Loucy (cell line): ENCODE data around the gene CPAMD8.
A peak's percentile ranks its signal among the peaks of the same experiment; 100 is the strongest.

ENCODE experiments used
- H2AFZ ChIP-seq: fragments of 200-600 bp; sonication (generic); 2 replicates; pipeline ENCODE4 v1.6.0; 2016; ENCODE audit warnings: antibody characterized with exemption, mild to moderate bottlenecking, low read length, moderate library complexity
- H3F3A ChIP-seq: fragments of 200-600 bp; 2 replicates; pipeline ENCODE4 v1.6.0; 2016; ENCODE audit warnings: antibody characterized with exemption, low read depth, mild to moderate bottlenecking
- H3K27me3 ChIP-seq: fragments of 200-600 bp; sonication (generic); 2 replicates; pipeline ENCODE4 v1.6.1; 2014; ENCODE audit warnings: low read length, mild to moderate bottlenecking; ENCODE audit not compliant: insufficient read depth, poor library complexity, severe bottlenecking
- H3K36me3 ChIP-seq: fragments of 200-600 bp; sonication (generic); 2 replicates; pipeline ENCODE4 v1.6.1; 2016; ENCODE audit warnings: low read length; ENCODE audit not compliant: insufficient read depth
- H3K4me1 ChIP-seq: fragments of 200-600 bp; sonication (generic); 2 replicates; pipeline ENCODE4 v1.5.1; 2014; ENCODE audit warnings: low read length, mild to moderate bottlenecking; ENCODE audit not compliant: insufficient read depth, poor library complexity, severe bottlenecking
- H3K4me2 ChIP-seq: fragments of 200-600 bp; sonication (generic); 2 replicates; pipeline ENCODE4 v1.6.0; 2014; ENCODE audit warnings: antibody characterized with exemption, low read length, low read depth, mild to moderate bottlenecking; ENCODE audit not compliant: poor library complexity, severe bottlenecking
- H3K4me3 ChIP-seq: fragments of 200-600 bp; sonication (generic); 2 replicates; pipeline ENCODE4 v1.5.1; 2014; ENCODE audit warnings: low read length, mild to moderate bottlenecking, mixed read lengths; ENCODE audit not compliant: poor library complexity, severe bottlenecking
- H3K79me2 ChIP-seq: fragments of 200-600 bp; sonication (generic); 2 replicates; pipeline ENCODE4 v1.6.1; 2014; ENCODE audit warnings: low read length; ENCODE audit not compliant: insufficient read depth
- H3K9ac ChIP-seq: fragments of 200-600 bp; sonication (generic); 2 replicates; pipeline ENCODE4 v1.6.0; 2014; ENCODE audit warnings: mild to moderate bottlenecking, low read depth, low read length, moderate library complexity; ENCODE audit not compliant: poor library complexity, severe bottlenecking
- H3K9me2 ChIP-seq: fragments of 200-600 bp; sonication (generic); replicated peaks from 2 replicates; pipeline ENCODE4 v1.6.1; 2016; ENCODE audit warnings: low read depth, low read length, mixed read lengths
- H3K9me3 ChIP-seq: fragments of 200-600 bp; sonication (generic); 2 replicates; pipeline ENCODE4 v1.6.1; 2014; ENCODE audit warnings: mild to moderate bottlenecking, antibody characterized with exemption, low read length, low read depth; ENCODE audit not compliant: insufficient read depth
- H4K20me1 ChIP-seq: fragments of 200-600 bp; sonication (generic); 2 replicates; pipeline ENCODE4 v1.6.0; 2014; ENCODE audit warnings: antibody characterized with exemption, low read length, mild to moderate bottlenecking; ENCODE audit not compliant: insufficient read depth, poor library complexity, severe bottlenecking
- EZH2phosphoT487 ChIP-seq: fragments of 200-600 bp; IDR thresholded peaks from 2 replicates; pipeline ENCODE4 v1.6.1; 2018; ENCODE audit warnings: antibody characterized with exemption, mild to moderate bottlenecking, moderate library complexity, borderline replicate concordance
- TF ChIP-seq, protein P1 (sequence below): fragments of 200-600 bp; sonication (generic); conservative IDR thresholded peaks from 2 replicates; pipeline ENCODE4 v1.5.1; 2014; ENCODE audit warnings: mild to moderate bottlenecking, antibody characterized with exemption, low read length

The CPAMD8 gene

DNA sequence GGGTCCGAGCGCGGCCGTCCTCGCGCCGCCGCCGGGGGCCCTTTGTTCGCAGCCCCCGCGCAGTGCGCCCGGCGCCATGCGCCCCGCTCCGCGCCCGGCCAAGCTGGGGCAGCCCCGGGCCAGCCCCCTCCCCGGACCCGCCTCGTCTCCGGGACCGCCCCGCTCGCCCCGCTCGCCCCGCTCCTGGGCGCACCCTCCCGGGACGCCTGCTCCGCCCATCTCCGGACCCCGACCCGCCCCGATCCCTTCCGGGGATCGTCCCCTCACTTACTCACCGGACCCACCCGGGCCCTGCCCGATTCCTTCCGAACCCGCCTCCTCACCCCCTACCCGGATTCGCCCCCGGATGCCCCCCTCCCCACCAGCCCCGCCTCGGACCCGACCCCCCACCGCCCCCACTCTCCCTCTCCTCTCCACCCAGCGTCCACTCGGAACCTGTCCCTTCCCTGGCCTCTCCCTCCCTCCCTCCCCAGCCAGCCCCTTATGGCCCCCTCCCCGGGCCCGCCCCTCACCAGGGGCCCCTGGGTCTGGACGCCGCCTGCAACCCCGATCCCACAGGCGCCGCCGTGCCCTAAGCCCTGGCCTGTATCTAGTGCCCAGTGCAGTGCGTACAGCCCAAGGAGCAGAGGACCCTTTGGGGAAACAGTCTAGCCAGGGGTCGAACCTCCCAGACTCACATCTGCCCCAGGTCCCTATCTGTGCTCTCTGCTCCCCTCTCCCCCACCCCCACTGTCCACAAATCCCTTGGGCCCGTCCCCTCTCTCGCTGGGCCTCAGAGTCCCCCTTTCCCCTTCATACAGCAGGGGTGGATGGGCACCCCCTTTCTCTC is at the start of gene CPAMD8:
Gene CPAMD8 (minus strand): TSS at position 105 of the 829 bp plus-strand sequence. CDS start 168 bp downstream, outside the sequence.
- Histone ChIP-seq H3K4me2 (no peak within 1 kb of the TSS), H3K27me3 (no peaks in the 10 kb centered on the region), H4K20me1 (no peaks in the 10 kb centered on the region), H3K36me3 (no peaks in the 10 kb centered on the region), H3K9me2 (no peaks in the 10 kb centered on the region), H3F3A (no peaks in the 10 kb centered on the region), H3K4me1 (no peaks in the 10 kb centered on the region), H3K9me3 (peaks cover 7% of the 10 kb centered on the region; the same call in 1 of the 2 replicates), H3K4me3 (no peak within 1 kb of the TSS), H2AFZ (no peak within 1 kb of the TSS), H3K79me2 (no peaks in the 10 kb centered on the region), H3K9ac (no peak within 1 kb of the TSS)
- TF ChIP-seq, protein P1, sequence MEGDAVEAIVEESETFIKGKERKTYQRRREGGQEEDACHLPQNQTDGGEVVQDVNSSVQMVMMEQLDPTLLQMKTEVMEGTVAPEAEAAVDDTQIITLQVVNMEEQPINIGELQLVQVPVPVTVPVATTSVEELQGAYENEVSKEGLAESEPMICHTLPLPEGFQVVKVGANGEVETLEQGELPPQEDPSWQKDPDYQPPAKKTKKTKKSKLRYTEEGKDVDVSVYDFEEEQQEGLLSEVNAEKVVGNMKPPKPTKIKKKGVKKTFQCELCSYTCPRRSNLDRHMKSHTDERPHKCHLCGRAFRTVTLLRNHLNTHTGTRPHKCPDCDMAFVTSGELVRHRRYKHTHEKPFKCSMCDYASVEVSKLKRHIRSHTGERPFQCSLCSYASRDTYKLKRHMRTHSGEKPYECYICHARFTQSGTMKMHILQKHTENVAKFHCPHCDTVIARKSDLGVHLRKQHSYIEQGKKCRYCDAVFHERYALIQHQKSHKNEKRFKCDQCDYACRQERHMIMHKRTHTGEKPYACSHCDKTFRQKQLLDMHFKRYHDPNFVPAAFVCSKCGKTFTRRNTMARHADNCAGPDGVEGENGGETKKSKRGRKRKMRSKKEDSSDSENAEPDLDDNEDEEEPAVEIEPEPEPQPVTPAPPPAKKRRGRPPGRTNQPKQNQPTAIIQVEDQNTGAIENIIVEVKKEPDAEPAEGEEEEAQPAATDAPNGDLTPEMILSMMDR = no peak
- TF ChIP-seq EZH2phosphoT487 = no peak

DNA sequence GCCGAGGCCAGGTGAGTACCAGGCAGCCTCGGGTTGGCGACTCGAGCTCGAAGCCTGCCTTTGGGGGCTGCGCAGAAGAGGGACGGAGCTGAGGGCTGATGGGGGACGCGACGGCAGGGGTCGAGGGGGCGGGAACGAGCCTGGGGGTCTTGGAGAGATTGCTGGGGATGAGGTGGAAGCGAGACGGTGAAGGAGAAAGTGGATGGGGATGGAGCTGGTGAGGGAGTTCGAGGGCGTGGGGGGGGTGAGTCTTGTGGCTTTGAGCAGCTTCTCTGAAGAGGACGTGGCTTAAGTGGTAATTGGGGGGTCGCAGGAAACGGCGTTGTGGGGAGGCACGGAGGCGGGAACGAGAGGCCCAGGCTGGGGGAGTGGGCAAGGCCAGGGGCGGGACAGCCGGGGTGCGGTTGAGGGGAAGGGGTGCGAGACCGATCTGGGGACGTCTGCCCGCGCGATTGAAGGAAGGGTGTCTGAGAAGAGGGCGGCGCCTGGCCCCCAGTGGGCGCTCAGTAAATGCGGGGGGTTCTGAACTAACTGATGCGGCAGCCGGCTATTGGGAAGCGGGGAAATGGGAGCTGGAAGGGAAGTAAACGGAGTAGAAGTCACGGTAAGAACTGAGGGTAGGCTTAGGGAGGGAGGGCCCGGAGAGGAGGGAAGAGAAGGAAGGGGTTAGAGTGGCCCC is 49.4 kb upstream of the CPAMD8 start:
- H3F3A ChIP-seq = no peaks in the 10 kb centered on the region
- no peaks in the 10 kb centered on the region for H3K9me3 ChIP-seq
- H3K4me2 ChIP-seq = peak overlapping the region; percentile 90
- TF ChIP-seq EZH2phosphoT487 = no peak
- TF ChIP-seq, protein P1 = no peak
- H3K27me3 ChIP-seq = no peaks in the 10 kb centered on the region
- peaks cover 52% of the 10 kb centered on the region for H3K4me1 ChIP-seq
- H3K36me3 ChIP-seq = peaks cover 3% of the 10 kb centered on the region; the same call in 1 of the 2 replicates
- H3K79me2 ChIP-seq = peaks cover 93% of the 10 kb centered on the region
- peak overlapping the region; percentile 91 for H3K4me3 ChIP-seq
- H4K20me1 ChIP-seq = peaks cover 67% of the 10 kb centered on the region
- H3K9me2 ChIP-seq = no peaks in the 10 kb centered on the region
- peak overlapping the region; percentile 84 for H2AFZ ChIP-seq
- H3K9ac ChIP-seq = peak overlapping the region; percentile 83

DNA sequence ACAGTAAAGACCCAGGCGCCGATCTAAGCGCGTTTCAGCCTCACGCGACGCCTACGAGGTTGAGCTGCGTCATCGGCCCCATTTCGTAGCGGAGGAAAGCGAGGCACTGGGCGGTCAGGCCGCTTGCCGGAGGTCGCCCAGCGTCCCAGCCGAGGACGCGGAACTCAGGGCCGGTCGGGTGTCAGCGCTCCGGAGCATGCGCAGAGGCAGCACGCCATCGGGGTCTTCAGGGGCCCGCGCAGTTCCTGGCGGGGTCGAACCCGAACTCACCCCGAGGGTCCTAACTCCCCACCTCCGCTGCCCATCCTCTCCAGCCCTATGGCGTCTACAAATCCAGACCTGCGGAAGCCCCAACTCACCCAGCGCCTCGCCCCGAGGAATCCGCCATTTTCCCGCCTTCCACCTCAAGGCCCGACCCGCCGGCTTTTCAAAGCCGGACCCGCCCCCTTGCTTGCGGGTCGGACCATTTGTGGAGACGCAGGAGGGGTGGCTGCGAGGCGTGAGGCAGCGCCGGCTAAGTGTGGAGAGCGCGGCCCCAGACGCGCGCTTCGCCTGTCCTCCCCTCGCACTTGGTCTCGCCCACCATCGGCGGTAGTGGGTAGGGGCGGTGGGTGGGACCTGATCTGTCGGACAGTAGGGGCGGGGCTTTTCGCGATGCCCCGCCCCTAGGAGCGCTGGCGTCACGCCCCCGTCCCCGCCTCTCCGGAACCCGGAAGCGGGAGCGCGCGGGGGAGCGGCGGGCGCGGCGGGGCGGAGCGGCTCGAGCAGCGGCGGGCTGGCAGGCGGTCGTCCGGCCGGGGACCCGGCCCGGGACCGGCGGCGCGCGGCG is 48.6 kb upstream of the CPAMD8 start, which contains the start of the genes HAUS8 and MYO9B:
Gene HAUS8 (minus strand): TSS at position 418 of the 829 bp plus-strand sequence. CDS start 30 bp downstream, at position 388.
Gene MYO9B (plus strand): TSS at position 743 of the 829 bp plus-strand sequence. CDS start 25,941 bp downstream, outside the sequence.
- peaks cover 59% of the 10 kb centered on the region for H4K20me1 ChIP-seq
- H3K27me3 ChIP-seq = no peaks in the 10 kb centered on the region
- H3K9ac ChIP-seq = peak within 1 kb of the TSS; percentile 96
- peaks cover 47% of the 10 kb centered on the region for H3K4me1 ChIP-seq
- H3K36me3 ChIP-seq = peaks cover 6% of the 10 kb centered on the region; the same call in 1 of the 2 replicates
- H3K4me3 ChIP-seq = peak within 1 kb of the TSS; percentile 99
- H3K4me2 ChIP-seq = peak within 1 kb of the TSS; percentile 100
- H3F3A ChIP-seq = no peaks in the 10 kb centered on the region
- no peaks in the 10 kb centered on the region for H3K9me2 ChIP-seq
- peak within 1 kb of the TSS; percentile 90 for H2AFZ ChIP-seq
- no peak for TF ChIP-seq EZH2phosphoT487
- TF ChIP-seq, protein P1 = no peak
- peaks cover 93% of the 10 kb centered on the region for H3K79me2 ChIP-seq
- H3K9me3 ChIP-seq = no peaks in the 10 kb centered on the region
